Measurements from ENCODE around the gene TPRG1L. TPM values are rescaled to one million over a fixed set of nuclear protein-coding genes. Genes with fewer than 3 reads are reported as not detected.

The TPRG1L gene
- total and polyA plus RNA-seq, 7 donors, result 34.9 to 105 (median 49.2) TPM

- intact Hi-C loops (cut with DNase I), result no loop called here
- no peaks in the 10 kb centered on the region for H3K4me1 ChIP-seq
- DNase-seq, result no peak
- H3K36me3 ChIP-seq, result peaks cover 28 to 83% (median 42%) of the 10 kb centered on the region in 4 donors
- H3K27me3 ChIP-seq, result no peaks in the 10 kb centered on the region
- H3K4me3 ChIP-seq, result no peak overlapping the region
- H3K9me3 ChIP-seq, result no peaks in the 10 kb centered on the region
- WGBS, 2 donors, result 93 to 98% methylated on average over 12 of the region's 12 CpGs
- TF ChIP-seq CTCF (IDR thresholded peaks at IDR 0.05) (no peak), EP300 (IDR thresholded peaks at IDR 0.05) (no peak), POLR2A (IDR thresholded peaks at IDR 0.05) (no peak), POLR2AphosphoS5 (IDR thresholded peaks at IDR 0.05) (no peak)
- no peak overlapping the region for H3K27ac ChIP-seq
These were observed 13.2 kb downstream of the TPRG1L start for GRCh38 chr1:3638027-3638426.

GRCh38 chr1:3638676-3639075 lies 13.9 kb downstream of the TPRG1L start:
- intact Hi-C loops (cut with DNase I), result no loop called here
- Histone ChIP-seq H3K4me3 (no peak overlapping the region), H3K27me3 (no peaks in the 10 kb centered on the region), H3K9me3 (no peaks in the 10 kb centered on the region), H3K27ac (no peak overlapping the region), H3K36me3 (peaks cover 28 to 80% (median 42%) of the 10 kb centered on the region in 4 donors), H3K4me1 (no peaks in the 10 kb centered on the region)
- no peak for DNase-seq
- TF ChIP-seq POLR2AphosphoS5 (IDR thresholded peaks at IDR 0.05) (no peak), POLR2A (IDR thresholded peaks at IDR 0.05) (no peak), CTCF (IDR thresholded peaks at IDR 0.05) (no peak), EP300 (IDR thresholded peaks at IDR 0.05) (no peak)
- WGBS, 2 donors, result 95 to 97% methylated on average over 15 of the region's 15 CpGs

- H3K9me3 ChIP-seq, result no peaks in the 10 kb centered on the region
- TF ChIP-seq CTCF (IDR thresholded peaks at IDR 0.05) (no peak), EP300 (IDR thresholded peaks at IDR 0.05) (no peak), POLR2A (IDR thresholded peaks at IDR 0.05) (no peak), POLR2AphosphoS5 (IDR thresholded peaks at IDR 0.05) (no peak)
- H3K36me3 ChIP-seq, result peaks cover 20 to 75% (median 37%) of the 10 kb centered on the region in 4 donors
- no peaks in the 10 kb centered on the region for H3K27me3 ChIP-seq
- 96% methylated on average over 23 of the region's 23 CpGs for WGBS, 2 donors
- H3K27ac ChIP-seq, result no peak overlapping the region
- intact Hi-C loops (cut with DNase I), result no loop called here
- DNase-seq, result no peak
- no peak overlapping the region for H3K4me3 ChIP-seq
- H3K4me1 ChIP-seq, result no peaks in the 10 kb centered on the region
These were observed 14.6 kb downstream of the TPRG1L start for GRCh38 chr1:3639397-3639911.

GRCh38 chr1:3640121-3640837 lies 15.5 kb downstream of the TPRG1L start:
- no peak for TF ChIP-seq POLR2AphosphoS5 (IDR thresholded peaks at IDR 0.05)
- no peak for TF ChIP-seq CTCF (IDR thresholded peaks at IDR 0.05)
- TF ChIP-seq EP300 (IDR thresholded peaks at IDR 0.05), result no peak
- TF ChIP-seq POLR2A (IDR thresholded peaks at IDR 0.05), result no peak
- Histone ChIP-seq H3K27ac (no peak overlapping the region), H3K4me3 (no peak overlapping the region), H3K4me1 (no peaks in the 10 kb centered on the region), H3K9me3 (no peaks in the 10 kb centered on the region), H3K36me3 (peaks cover 15 to 75% (median 32%) of the 10 kb centered on the region in 4 donors), H3K27me3 (no peaks in the 10 kb centered on the region)
- no peak for DNase-seq
- intact Hi-C loops (cut with DNase I), result no loop called here
- 81 to 90% methylated on average over 36 of the region's 36 CpGs for WGBS, 2 donors

All from sigmoid colon (tissue), 7 donors.